ENCODE results near the gene DAAM2. TPM values are rescaled to one million over a fixed set of nuclear protein-coding genes. Genes with fewer than 3 reads are reported as not detected.

The DAAM2 gene
- total RNA-seq, 1 donor from 2014 or later, result not detected

DNA sequence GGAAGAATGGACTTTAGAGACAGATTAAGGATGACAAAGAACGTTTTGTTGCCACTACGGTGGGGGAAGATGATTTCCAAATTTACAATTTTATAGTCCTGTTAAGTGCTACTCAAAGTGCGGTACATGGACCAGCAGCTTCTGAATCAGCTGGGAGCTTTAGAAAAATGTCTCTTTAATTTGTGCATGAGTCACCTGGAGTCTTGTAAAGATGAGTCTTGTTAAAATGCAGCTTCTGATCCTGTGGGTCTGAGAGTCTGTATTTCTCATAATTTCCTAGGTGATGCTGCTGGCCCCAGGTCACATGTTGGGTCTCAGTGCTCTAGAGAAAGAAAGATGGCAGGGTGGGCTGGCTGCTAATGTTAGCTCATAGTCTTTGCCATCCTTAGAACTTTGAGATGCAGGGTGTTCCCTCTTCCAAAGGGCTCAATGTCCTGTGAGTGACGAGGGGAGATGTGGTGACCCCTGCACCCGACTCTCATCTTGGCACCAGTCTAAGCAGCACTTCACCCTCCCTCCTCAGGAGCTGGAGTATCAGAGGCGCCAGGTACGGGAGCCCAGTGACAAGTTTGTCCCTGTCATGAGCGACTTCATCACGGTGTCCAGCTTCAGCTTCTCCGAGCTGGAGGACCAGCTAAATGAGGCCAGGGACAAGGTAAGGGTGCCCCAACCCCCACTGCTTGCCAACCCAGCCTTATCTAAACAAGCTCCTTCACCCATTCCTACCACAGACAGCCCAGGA lies 107.5 kb downstream of the DAAM2 start:
- DNase-seq (no peak), ATAC-seq (ENCODE audit: low read depth) (no peak)
- H3K4me3 Mint-ChIP-seq, result no peak overlapping the region
- intact Hi-C loops (cut with micrococcal nuclease), result no loop called here
- H3K4me1 Mint-ChIP-seq, result no peaks in the 10 kb centered on the region
- POLR2A ChIA-PET, result no interaction called here
- H3K36me3 Mint-ChIP-seq (ENCODE audit: low read depth), result no peaks in the 10 kb centered on the region
- no peak overlapping the region for H3K27ac Mint-ChIP-seq
- H3K9me3 Mint-ChIP-seq, result no peaks in the 10 kb centered on the region
- no peak for TF ChIP-seq CTCF (IDR thresholded peaks at IDR 0.05)
- CTCF ChIA-PET, result no interaction called here
- peaks cover 10% of the 10 kb centered on the region for H3K27me3 Mint-ChIP-seq

- ChIA-PET CTCF (no interaction called here), POLR2A (no interaction called here)
- no peak overlapping the region for H3K27ac Mint-ChIP-seq
- ATAC-seq (ENCODE audit: low read depth), result no peak
- no peaks in the 10 kb centered on the region for H3K36me3 Mint-ChIP-seq (ENCODE audit: low read depth)
- no peaks in the 10 kb centered on the region for H3K4me1 Mint-ChIP-seq
- H3K9me3 Mint-ChIP-seq, result no peaks in the 10 kb centered on the region
- intact Hi-C loops (cut with micrococcal nuclease), result no loop called here
- TF ChIP-seq CTCF (IDR thresholded peaks at IDR 0.05), result no peak
- H3K27me3 Mint-ChIP-seq, result peaks cover 10% of the 10 kb centered on the region
- no peak overlapping the region for H3K4me3 Mint-ChIP-seq
- no peak for DNase-seq
Measured at GRCh38 chr6:39901116-39901655, 109.0 kb downstream of the DAAM2 start.

DNA sequence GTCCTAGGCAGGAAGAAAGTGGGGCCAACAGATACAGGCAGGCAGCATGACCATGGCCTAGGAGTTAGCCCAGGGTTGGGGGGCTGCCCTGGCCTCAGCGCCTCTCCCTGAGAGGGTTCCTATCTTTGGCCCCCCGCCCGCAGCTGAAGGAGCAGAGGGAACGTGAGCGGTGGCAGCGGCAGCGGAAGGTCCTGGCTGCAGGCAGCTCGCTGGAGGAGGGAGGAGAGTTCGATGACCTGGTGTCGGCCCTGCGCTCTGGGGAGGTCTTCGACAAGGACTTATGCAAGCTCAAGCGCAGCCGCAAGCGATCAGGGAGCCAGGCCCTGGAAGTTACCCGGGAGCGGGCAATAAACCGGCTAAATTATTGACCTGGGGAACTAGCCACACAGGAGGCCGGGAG lies 109.5 kb downstream of the DAAM2 start:
- H3K9me3 Mint-ChIP-seq, result no peaks in the 10 kb centered on the region
- intact Hi-C loops (cut with micrococcal nuclease), result no loop called here
- DNase-seq (no peak), ATAC-seq (ENCODE audit: low read depth) (no peak)
- no peak for TF ChIP-seq CTCF (IDR thresholded peaks at IDR 0.05)
- ChIA-PET POLR2A (no interaction called here), CTCF (no interaction called here)
- H3K4me3 Mint-ChIP-seq, result no peak overlapping the region
- H3K36me3 Mint-ChIP-seq (ENCODE audit: low read depth), result no peaks in the 10 kb centered on the region
- H3K27me3 Mint-ChIP-seq, result peaks cover 10% of the 10 kb centered on the region
- no peak overlapping the region for H3K27ac Mint-ChIP-seq
- no peaks in the 10 kb centered on the region for H3K4me1 Mint-ChIP-seq

GRCh38 chr6:39902136-39902535 lies 110.0 kb downstream of the DAAM2 start:
- H3K27me3 Mint-ChIP-seq, result peaks cover 7% of the 10 kb centered on the region
- no peak overlapping the region for H3K4me3 Mint-ChIP-seq
- POLR2A ChIA-PET, result no interaction called here
- CTCF ChIA-PET, result no interaction called here
- no peaks in the 10 kb centered on the region for H3K9me3 Mint-ChIP-seq
- H3K4me1 Mint-ChIP-seq, result no peaks in the 10 kb centered on the region
- no peak for DNase-seq
- H3K36me3 Mint-ChIP-seq (ENCODE audit: low read depth), result no peaks in the 10 kb centered on the region
- no peak for TF ChIP-seq CTCF (IDR thresholded peaks at IDR 0.05)
- no peak for ATAC-seq (ENCODE audit: low read depth)
- no peak overlapping the region for H3K27ac Mint-ChIP-seq
- intact Hi-C loops (cut with micrococcal nuclease), result no loop called here

DNA sequence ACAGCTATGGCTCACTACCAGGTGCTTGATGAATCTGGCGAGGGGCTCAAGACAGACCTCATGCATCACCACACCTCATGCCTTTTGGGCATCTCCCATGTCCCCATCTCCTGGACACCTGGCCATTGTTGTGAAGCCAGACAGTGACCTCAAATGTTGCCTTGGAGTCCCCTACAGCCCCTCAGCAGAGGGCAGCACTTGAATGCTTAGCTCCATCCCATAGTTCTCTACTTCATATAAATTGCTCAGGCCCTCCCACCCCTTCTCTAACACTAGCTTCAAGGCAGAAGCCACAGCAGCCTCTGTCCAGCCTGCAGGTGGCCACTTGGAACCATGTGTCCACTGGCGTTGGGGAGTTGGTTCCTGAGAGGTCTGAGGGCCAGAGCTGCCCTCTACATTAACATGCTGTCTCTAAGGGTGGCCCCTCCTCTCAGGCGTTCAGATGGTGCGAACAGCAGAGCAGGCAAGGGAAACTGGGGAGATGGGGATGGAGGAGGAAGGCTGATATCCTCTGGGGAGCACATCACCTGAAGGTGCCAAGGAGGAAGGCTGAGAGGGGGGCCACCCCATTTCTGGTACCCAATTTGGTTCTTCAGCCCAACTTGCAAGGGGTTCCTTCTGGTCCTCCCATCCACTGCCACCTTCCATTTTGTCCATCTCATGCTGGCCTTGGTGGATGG lies 110.8 kb downstream of the DAAM2 start:
- no peaks in the 10 kb centered on the region for H3K36me3 Mint-ChIP-seq (ENCODE audit: low read depth)
- no peaks in the 10 kb centered on the region for H3K9me3 Mint-ChIP-seq
- no peak for TF ChIP-seq CTCF (IDR thresholded peaks at IDR 0.05)
- H3K27me3 Mint-ChIP-seq, result peaks cover 4% of the 10 kb centered on the region
- CTCF ChIA-PET, result no interaction called here
- ATAC-seq (ENCODE audit: low read depth) (no peak), DNase-seq (no peak)
- no peak overlapping the region for H3K4me3 Mint-ChIP-seq
- intact Hi-C loops (cut with micrococcal nuclease), result no loop called here
- no peaks in the 10 kb centered on the region for H3K4me1 Mint-ChIP-seq
- POLR2A ChIA-PET, result no interaction called here
- H3K27ac Mint-ChIP-seq, result no peak overlapping the region
